HG03354 (cell line): ENCODE data around the gene ZNF184.

Experiments
- ATAC-seq: cut with Tn5 transposase; IDR thresholded peaks from one replicate; pipeline ENCODE4 v1.9.1; 2021; ENCODE audit warnings: mild to moderate bottlenecking; ENCODE audit not compliant: unreplicated experiment, poor library complexity, severe bottlenecking

The ZNF184 gene

DNA sequence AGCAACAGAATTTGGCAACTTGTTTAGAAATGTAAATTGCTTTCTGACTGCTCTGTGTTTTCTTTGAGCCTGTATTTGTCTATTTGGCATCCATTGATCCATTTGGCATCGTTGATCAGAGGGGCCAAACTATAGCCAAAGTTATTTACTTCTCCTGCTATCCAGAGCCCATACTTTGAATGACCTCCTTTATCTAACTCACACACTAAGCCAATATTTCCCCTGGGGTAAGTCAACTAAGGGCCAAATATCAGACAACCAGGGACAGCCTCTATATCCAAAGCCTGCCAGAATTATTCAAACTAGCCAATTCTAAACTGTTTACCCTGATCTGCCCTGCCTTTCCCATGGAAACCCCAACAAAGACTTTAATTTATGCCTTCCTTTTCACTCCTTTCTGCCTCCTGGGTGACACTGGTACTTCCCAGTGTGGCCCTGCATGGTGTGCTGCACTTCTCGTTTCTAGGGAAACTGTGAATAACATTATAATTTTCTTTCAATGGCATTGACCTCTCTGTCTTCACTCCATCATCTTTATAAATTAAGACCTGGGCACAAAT, 19.8 kb upstream of the ZNF184 start:
- ATAC-seq: no peak

DNA sequence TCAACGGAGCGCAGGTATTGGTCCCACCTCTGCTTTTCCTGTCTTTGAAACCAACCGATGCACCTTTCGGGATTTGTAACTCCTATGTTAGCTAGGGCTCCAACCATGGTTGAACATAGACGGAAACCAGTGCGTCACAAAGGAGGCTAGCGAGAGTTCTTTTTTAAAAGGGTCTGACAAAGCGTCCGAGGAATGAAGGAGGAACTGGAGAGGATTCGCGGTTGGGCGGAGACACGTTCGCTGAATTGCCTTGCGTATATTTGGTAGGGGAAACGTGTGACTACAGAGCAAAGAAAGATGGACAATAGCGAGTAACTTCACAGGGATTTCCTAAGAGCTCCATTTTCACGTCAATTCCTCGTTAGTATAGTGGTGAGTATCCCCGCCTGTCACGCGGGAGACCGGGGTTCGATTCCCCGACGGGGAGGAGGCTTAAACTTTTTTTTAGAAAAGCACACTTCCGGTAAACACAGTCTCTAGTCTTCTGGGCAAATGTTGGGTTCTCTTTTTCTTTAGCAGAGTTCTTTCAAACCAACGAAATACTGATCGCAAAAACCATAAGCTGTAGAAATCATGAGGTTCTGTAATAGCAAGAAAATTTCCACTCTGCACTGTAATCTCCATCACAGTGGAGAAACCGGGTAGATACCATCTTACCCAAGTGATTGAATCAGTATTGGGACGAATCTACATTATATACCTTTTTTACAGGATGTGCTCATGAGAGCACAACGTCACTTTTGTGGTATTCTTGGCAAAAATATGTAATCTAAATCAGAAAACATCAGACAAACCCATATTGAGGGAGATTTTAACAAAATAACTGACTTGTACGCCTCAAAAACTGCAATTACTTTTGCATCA, 6.6 kb upstream of the ZNF184 start:
- ATAC-seq: peak; percentile 69

DNA sequence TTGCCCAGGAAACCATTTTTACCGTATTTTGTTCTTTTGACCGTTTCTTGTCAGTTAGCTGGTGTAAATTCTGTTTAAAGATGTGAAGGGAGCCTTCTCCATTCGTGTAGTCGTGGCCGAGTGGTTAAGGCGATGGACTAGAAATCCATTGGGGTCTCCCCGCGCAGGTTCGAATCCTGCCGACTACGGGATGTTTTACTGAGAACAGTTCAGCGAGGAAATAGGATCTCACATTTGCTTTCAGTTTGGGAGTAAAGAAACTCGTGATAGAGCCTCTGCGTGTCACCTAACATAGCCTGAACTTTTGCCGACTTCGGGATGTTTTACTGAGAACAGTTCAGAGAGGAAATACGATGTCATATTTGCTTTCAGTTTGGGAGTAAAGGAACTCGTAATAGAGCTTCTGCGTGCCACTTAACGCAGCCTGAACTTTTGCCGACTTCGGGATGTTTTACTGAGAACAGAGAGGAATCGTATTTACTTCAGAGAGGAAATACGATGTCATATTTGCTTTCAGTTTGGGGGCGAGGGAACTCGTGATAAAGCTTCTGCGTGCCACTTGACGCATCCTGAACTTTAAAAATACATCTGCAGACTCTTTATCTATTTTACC, 5.9 kb upstream of the ZNF184 start:
- ATAC-seq: peak; percentile 67

DNA sequence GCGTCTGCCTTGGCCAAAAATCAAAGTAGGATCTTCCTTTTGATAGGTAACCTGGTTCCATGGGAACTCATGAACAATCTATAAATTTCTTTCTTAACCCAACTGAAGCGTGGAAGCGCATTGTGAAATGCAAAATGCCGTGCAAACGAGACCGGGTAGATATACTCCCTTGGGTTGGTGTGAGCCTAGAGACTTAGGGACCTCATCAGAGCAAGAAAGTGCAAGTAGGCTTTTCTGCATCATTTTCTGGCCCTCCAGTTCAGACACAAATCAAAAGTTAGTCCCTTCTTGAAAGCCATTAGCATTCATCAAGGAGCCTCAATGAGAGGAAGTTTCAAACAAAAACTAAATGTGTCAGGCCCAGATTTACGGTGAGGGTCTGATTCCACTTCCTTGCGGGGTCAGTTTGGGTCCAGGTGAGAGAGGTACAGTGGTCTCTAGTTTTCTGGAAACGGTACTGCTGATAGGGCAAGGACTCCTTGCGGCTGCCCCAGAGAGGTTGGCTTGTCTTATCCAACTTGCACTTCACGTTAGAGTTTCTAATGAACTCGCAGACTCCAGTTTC, 5.3 kb upstream of the ZNF184 start:
- ATAC-seq: peak; percentile 25

DNA sequence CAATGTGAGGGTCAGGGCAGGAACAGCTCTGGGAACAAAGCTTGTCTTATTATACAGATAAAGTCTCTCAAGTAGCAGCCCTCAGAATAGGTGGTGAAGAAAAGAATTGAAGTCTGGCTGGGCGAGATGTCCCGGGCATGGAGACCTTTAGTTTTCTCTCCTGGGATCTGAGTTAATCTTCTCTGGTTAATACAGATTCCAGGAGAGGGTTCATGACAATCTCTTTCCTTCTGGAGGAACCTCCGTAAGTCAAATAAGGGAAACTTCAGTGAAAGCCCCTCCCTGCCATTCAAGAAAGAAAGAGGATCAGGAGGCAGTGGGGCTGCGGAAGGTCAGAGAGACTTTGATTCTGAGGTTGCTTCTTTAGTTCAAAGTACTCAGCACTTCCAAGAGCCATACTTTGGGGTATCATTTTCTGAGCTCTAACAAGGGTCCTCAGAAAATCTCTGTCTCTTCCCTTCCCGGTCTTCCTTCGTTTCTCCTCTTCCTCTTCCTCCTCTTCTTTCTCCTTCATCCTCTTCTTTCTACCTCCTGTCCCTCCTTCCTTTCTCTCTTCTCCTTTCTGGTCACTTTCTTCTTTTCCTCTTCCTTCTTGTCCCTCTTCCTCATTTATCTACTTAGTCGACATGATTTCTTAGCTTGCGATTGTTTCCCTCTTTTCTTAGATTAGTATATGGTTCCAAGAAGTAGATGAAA, 4.6 kb upstream of the ZNF184 start:
- ATAC-seq: no peak

DNA sequence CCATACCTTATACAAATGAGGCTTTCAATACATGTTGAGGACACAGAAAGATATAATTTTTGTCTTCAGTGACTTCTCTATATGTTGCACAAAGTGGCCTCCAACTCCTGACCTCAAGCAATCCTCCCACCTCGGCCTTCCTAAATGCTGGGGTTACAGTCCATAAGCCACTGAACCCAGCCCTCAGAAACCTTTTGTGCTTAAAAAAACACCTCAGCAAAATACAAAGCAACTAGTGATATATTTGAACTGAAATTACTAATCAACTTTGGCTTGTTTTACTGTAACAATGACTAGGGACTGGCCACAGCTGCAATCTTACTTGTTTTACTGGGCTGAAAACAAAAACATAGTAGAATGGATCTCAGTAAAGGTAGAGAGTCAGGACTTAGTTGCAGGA, 3.2 kb upstream of the ZNF184 start:
- no peak for ATAC-seq

DNA sequence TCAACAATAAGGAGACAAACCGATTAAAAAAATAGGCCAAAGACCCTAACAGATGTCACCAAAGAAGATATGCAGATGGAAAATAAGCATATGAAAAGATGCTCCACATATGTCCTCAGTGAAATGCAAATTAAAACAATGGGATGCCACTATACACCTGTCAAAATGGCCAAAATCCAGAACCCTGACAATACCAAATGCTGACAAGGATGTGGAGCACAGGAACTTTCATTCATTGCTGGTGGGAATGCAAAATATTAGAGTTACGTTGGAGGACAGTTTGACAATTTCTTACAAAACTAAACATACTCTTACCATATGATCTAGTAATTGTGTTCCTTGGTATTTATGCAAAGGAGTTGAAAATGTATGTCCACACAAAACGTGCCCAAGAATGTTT, 1.8 kb upstream of the ZNF184 start:
- no peak for ATAC-seq

DNA sequence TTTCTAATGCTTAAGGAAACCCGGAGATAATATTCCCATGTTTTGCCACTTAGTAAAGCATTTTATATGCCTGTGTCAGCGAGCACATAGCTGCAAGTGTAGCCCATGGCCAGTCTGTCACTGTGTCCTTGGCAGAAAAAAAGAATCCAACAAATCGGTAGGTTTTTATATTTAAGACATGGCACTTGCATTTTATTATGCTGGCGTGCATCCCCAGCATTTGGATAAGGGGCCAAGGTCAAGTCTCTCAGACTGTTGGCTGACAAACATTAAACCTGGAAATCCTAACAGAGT, 1.2 kb upstream of the ZNF184 start:
- no peak for ATAC-seq

DNA sequence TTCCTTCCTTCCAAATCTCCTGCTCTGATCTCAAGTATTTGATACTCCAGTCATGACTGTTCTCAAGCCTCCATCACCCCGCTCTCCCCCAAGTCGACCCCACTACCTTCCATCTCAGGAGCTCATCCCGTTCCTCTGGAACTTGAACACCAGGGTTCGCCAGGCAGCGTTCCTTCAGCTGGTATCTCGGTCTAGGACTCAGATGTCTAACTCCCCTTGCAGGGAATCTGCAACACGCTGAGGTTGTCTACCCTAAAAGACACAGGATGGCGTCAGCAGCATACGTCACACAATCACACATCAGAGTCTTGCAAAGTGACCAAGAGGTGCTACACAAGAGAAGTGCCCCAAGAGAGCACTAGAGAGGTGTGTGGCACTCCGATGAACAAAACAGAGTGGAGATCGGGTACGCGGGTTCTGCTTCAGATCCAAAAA, 706 bp downstream of the ZNF184 start:
- peak; percentile 52 for ATAC-seq

DNA sequence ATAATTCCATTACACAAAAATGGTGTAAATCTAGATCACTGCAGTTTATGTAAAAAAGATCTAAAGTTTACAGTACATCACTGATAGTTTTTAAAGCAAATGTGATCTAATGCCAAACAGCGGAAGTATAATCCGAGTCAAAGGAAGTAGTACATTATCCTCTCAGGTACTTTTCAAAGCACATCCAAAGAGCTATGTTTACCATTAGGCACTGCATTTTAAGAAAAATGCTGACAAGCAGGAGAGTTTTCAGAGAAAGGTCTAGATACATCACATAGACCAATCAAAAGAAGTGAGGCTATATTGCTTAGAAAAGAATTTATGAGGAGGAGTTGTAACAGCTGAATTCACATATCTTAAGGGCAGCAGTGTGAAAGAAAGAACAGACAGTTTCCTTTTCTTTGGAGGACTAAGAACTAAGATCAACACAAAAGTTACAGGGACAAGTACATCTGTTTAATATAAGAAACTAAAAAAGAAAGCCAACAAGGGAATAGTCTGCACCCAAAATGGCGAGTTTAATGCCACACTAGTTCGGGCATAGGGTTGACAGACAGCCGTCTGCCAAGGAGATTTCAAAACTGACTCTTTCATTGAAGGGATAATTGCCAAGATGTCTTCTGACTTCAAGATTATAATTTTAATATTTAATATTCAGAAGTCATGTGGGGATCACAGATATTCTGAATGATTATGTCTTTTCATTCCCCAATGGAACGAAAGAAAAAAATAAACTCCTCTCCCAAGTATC, 1.4 kb downstream of the ZNF184 start:
- ATAC-seq: no peak

DNA sequence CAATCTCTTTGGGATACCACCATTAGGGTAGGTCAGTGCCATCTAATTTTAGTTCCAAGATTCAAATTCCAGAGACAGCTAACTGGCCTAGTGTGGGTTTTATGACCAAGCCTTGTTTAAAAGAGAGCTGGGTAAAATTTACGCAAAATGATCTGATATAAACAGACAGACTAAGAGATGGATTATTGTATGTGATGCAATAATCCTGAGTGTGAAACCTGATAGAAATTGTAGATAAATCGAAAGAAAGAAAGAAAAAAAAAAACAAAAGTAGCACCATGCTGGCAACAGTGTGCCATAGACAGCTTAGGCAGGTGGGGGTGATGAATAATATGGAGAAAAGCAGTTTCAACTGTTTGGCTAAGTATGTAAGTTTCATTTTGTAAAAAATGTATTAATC, 2.9 kb downstream of the ZNF184 start:
- no peak for ATAC-seq

DNA sequence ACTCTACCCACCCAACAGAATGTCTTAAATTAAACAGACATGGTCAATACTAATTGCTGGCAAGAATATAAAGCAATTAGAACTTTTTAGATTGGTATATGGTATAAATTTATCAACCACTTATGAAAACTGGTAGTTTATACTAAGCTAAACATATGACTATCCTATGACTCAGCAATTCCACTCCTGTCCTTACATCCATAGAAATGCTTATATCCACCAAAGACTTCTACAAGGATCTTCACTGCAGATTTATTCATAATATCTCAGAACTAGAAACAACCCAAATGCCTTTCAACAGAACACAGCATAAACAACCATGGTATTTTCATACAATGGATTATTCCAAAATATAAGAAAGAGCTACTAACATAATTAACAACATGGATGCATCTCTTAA, 4.6 kb downstream of the ZNF184 start:
- no peak for ATAC-seq

DNA sequence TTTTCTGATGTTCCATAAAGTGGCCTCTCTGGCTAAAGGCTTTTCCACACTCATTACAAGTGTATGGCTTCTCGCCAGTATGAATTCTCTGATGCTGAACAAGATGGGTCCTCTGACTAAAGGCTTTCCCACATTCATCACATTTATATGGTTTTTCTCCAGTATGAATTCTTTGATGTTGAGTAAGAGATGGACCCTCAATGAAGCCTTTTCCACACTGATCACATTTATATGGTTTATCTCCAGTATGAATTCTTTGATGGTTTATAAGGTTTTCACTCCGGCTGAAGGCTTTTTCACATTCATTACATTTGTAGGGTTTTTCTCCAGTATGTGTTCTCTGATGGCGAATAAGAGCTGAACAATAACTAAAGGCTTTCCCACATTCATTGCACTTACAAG, 20.4 kb downstream of the ZNF184 start:
- ATAC-seq: no peak

DNA sequence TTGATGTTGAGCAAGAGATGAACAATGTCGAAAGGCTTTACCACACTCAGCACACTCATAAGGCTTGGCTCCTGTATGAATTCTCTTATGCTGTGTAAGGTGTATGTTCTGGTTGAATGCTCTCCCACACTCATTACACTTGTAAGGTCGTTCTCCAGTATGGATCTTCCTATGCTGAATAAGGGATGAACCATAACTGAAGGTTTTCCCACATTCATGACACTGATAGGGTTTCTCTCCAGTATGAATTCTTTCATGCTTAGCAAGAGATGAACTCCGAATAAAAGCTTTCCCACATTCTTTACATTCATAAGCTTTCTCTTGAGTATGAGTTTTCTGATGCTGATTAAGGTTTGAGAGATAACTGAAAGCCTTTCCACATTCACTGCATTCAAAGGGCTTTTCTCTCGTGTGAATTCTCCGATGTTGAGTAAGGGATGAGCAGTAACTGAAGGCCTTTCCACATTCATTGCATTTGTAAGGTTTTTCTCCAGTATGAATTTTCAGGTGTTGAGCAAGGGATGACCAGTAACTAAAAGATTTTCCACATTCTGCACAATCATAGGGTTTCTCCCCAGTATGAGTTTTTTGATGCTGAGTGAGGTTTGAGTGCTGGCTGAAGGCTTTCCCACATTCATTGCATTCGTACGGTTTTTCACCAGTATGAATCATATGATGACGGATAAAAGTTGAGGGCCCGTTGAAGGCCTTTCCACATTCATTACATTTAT, 21.1 kb downstream of the ZNF184 start:
- no peak for ATAC-seq

DNA sequence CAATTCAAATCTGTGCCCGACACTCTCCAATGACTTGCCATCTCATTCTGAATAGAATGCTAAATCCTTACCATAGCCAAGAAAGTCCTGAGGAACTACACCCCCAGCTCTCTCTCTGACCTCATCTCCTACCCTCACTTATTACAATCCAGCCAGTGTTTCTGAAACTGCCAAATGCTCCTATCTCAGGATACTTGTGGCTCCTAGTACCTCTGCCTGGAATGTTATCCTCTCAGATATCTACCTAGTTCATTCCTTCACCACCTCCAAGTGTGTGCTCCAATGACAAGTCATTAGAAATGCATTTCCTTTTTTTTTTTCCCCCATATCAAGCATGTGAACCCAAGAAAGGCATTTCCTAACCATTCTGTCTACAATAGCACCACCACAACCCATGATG, 24.4 kb downstream of the ZNF184 start:
- ATAC-seq: no peak

DNA sequence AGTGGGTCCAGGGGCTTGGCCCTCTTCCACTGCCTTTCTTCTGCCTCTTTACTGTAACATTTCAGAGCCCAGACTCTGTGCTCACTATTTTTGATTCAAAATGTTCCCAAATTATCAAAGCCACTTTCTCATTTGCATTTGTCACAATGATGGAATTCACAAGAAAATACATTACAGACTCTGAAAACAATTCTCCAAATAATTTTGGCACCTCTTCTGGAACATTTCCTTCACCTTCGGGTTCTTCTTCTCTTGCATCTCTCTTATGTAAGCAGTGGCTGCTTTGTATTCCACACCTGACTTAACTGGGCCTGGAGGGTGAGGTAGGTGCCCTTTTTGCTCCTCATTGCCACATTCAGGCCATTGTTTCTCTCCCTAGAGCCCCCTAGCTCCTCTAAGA, 30.0 kb downstream of the ZNF184 start:
- ATAC-seq: no peak

DNA sequence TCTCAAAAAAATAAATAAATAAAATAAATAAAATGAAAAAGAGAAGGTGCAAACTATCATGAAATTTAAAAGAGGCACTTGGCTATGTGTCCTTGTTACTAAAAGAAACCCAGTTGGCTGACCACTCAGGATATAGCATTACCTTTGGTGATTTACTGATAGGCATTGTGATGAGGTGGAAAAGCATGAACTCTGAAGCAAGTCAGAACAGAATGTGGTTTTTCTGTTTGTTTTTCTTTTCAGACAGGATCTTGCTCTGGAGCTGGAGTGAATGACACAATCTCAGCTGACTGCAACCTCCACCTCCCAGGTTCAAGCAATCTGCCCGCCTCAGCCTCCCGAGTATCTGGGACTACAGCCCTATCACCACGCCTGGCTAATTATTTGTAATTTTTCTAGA, 31.9 kb downstream of the ZNF184 start:
- no peak for ATAC-seq

DNA sequence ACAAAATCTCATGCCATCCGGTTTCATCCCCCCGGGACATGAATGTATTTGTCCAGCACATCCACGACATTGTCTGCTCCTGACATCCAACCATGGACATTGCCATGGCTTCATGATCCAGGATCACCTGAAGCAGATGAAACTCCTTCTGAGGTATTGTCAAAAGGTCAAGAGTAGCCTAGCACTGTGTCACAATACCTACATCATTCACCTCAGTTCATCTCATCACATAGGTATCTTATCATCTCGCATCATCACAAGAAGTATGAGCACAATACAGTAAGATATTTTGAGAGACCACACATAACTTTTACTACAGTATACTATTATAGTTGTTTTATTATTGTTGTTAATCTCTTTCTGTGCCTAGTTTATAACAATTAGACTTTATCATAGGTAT, 33.5 kb downstream of the ZNF184 start:
- no peak for ATAC-seq

DNA sequence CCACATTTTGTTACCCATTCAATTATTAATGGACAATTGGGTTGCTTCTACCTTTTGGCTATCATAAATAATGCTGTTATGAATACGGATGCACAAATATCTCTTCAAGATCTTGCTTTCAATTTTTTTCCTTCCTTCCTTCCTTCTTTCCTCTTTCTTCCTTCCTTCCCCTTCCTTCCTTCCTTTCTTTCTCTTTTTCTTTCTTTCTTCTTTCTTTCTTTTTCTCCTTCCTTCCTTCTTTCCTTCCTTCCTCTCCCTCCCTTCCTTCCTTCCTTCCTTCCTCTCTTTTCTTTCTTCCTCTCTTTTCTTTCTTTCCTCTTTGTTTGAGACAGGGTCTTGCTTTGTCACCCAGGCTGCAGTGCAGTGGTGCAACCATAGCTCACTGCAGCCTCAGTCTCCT, 39.2 kb downstream of the ZNF184 start:
- ATAC-seq: no peak
